Fibroblast of mammary gland (primary cell): ENCODE data around the gene RAB17.

Experiments
- DNase-seq: peaks from one replicate; pipeline ENCODE4 v3.0.0-alpha.2; 2010; ENCODE audit warnings: low read depth
- H3K4me3 ChIP-seq: 2 replicates; pipeline ENCODE4 v1.5.1; 2011; ENCODE audit warnings: low read depth, mild to moderate bottlenecking, low read length, moderate library complexity; ENCODE audit not compliant: control insufficient read depth
- TF ChIP-seq, protein P1 (sequence below): conservative IDR thresholded peaks from 2 replicates; pipeline ENCODE4 v1.5.1; 2011; ENCODE audit warnings: low read depth, low read length, inconsistent platforms; ENCODE audit not compliant: control insufficient read depth, insufficient read depth

The RAB17 gene

DNA sequence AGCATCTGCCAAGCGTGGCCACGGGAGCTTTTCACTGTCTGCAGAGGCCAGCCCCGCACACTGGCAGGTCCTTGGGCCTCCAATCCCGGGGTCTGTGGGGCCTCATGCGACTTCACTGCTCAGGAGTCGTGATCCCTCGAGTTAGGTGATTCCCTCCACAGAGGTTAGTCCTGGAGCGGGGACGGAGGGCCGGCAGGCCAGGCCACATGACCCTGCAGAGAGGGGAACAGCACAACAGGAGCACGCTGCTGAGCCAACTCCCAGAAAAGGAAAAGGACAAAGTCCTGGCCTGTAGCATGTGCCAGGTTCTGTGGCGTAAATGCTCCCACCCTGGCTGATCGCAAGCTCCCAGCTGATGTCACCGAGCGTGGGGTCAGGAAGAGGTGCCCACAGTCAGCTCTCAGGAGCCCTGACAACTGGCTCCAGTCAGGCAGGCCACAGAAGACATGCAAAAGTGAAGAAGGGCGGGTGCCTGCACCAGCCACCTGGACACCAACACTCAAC, 39.4 kb downstream of the RAB17 start:
- TF ChIP-seq, protein P1, sequence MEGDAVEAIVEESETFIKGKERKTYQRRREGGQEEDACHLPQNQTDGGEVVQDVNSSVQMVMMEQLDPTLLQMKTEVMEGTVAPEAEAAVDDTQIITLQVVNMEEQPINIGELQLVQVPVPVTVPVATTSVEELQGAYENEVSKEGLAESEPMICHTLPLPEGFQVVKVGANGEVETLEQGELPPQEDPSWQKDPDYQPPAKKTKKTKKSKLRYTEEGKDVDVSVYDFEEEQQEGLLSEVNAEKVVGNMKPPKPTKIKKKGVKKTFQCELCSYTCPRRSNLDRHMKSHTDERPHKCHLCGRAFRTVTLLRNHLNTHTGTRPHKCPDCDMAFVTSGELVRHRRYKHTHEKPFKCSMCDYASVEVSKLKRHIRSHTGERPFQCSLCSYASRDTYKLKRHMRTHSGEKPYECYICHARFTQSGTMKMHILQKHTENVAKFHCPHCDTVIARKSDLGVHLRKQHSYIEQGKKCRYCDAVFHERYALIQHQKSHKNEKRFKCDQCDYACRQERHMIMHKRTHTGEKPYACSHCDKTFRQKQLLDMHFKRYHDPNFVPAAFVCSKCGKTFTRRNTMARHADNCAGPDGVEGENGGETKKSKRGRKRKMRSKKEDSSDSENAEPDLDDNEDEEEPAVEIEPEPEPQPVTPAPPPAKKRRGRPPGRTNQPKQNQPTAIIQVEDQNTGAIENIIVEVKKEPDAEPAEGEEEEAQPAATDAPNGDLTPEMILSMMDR = no peak
- H3K4me3 ChIP-seq = no peak overlapping the region
- no peak for DNase-seq

DNA sequence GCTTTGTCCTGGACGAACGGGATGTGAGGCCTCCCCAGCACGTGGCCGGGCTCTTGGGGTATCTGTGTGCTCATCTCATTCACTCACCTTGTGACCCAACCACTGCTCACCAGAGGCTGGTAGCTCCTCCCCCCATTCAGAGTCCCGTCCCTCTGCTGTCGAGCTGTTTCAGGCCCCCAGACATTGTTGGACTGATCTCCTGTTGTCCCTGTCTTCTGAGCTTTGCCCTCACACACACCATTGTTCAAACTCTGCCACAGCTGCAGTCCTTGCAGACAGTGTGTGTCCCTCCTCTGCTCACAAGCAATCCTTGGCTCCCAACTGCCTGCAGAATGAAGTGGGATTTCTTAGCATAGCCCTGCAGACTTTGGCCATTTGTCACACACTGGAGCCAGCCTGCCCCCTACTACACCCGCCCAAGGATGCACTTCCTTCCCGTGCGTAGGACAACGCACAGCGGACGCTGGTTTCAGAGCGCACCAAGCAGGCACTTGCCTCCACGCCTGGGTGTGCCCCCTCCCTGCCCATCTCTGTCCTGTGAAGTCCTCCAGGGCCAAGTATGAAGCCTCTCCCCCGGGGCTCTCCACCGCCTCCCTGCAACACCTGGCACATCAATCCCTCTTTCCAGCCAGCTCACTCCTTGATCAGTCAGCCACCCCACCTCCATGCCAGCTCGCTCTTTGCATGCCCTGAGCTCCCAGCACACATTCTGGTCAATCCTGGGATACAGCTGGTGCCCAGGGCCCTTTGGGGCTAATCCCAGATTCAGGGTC, 40.7 kb downstream of the RAB17 start:
- no peak overlapping the region for H3K4me3 ChIP-seq
- TF ChIP-seq, protein P1 = no peak
- DNase-seq = no peak

DNA sequence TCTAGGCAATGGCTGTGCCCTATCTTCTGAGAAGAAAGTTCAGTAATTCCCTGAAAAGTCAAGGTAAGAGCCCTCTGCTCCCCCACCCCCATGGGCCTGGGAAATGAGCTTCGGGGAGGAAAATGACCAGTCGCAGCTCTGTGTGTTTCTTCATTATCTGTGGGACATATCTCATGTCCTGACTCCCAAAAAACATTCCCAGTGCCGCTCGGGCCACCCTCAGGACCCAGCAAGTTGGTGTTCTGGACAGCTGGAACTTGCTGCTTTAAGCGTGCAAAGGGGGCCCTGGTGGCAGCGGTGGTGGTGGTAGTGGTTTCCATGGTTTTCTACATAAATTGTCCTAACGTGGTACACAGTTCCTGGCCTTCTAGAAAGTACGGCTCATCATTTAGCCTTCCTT, 41.3 kb downstream of the RAB17 start:
- H3K4me3 ChIP-seq = no peak overlapping the region
- DNase-seq = no peak
- TF ChIP-seq, protein P1 = no peak

DNA sequence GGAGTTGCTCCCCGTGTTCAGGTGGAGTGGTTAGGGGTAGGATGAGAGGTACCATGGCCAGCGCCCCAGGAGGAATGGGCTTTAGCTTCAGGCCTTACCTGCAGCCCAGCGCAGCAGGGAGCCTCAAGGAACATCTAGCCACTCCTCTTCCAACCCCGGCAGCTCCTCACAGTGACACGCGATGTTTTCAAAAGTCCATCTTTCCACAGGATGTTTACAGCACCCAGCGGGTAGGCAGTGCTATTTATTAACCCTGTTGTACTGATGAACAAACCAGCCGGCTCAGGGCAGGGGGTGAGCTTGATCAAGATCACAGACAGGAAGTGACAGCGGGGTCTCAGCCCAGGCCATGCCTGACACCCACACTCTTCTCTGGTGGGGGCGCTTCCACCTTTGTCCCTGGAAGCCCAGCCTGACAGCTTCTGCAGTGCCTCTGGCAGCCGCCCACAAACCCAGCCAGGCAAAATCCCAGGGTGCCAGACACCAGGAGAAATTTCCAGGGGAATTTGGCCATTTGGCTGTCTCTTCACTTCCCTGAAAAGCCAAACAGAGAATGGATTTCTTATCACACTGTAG, 42.6 kb downstream of the RAB17 start:
- no peak overlapping the region for H3K4me3 ChIP-seq
- TF ChIP-seq, protein P1 = no peak
- no peak for DNase-seq

DNA sequence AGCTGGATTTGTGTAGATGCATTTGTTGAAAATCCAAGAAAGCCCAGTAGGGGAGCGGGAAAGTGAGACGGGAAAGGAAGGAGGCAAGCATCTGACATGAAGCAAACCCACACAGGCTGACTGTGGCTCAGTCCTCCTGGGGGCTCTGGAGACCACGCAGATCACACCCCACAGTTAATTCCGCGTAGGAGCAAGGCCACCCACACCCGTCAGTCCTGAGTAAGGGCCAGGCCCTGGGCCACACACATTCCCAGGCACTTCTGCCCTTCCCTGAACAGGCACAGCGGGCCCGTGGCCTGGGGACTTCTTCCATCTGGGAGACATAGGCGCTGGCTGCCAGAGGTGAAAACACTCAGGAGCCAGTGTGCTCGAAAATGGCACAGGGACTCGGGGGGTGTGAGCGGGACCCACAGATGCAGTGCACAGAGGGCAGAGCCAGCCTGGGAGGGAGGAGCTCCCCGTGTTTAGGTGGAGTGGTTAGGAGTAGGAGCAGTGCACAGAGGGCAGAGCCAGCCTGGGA, 43.6 kb downstream of the RAB17 start:
- DNase-seq = no peak
- H3K4me3 ChIP-seq = no peak overlapping the region
- TF ChIP-seq, protein P1 = no peak

DNA sequence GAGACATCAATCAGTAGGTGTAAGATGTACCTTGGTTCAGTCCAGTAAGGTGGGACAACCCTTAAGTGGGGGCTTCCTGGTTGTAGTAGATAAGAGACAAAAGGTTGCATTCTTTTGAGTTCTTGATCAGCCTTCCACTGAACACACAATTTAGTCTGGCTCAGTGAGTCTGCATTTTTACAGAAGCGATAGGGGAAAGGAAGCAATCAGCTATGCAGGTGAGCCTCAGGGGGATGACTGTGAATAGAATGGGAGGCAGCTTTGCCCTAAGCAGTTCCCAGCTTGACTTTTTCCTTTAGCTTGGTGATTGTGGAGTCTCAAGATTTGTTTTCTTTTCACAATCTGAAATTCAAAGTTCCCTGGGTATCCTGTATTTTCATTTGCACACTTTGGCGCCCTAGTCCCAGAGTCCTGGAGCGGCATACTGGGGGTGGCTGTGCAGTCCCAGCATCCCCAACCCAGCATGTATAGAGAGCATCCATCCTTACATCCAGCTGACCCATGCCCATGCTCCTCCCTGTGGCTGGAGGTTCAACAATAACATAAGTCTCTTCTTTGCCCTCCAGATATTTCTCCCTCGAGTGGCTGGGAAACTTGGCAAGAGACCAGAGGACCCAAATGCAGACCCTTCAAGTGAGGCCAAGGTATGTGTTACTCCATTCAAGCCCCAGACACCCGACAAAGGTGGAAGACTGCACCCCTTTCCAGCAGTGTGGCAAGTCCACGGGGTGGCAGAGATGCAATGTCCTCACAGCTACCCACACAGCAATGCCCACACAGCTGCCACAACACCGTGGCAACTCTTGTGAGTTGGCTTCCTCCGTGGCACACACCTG, 44.3 kb downstream of the RAB17 start:
- TF ChIP-seq, protein P1 = no peak
- DNase-seq = no peak
- no peak overlapping the region for H3K4me3 ChIP-seq
